Measurements from ENCODE around the gene KIF26A. TPM values are rescaled to one million over a fixed set of nuclear protein-coding genes. Genes with fewer than 3 reads are reported as not detected.

Gene KIF26A
- total RNA-seq, 2 donors from 2014 or later = 2.0 to 3.9 TPM

DNA sequence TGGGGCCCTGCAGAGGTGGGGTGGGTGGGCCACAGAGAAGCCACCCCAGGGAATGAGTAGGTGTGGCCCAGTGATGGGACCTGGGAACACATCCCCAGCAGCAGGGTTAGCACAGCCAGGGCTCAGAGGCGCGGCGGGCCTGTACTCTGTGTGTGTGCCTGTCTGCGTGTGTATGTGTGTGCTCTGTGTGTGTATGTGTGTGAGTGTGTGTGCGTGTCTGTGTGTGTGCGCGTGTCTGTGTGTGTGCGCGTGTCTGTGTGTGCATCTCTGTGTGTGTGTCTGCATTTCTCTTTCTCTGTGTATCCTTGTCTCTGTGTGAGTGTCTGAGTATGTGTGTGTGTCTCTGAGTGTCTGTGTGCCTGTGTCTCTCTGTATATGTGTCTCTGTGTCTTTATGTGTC, 26.1 kb downstream of the KIF26A start:
- Histone ChIP-seq H3K27ac (no peak overlapping the region), H3K4me3 (no peak overlapping the region), H3K27me3 (replicated peaks; ENCODE audit: insufficient read depth) (no peaks in the 10 kb centered on the region), H3K9me3 (no peaks in the 10 kb centered on the region), H3K4me1 (ENCODE audit: control insufficient read depth in 1 of 2, low read depth in 2 of 2) (no peaks in the 10 kb centered on the region), H3K36me3 (no peaks in the 10 kb centered on the region)
- TF ChIP-seq CTCF (IDR thresholded peaks at IDR 0.05) = no peak
- ATAC-seq (ENCODE audit: insufficient number of reproducible peaks, low FRiP score, low read depth) = no peak
- no peak for DNase-seq (ENCODE audit: low spot score)

GRCh38 chr14:104166698-104167097, 28.3 kb downstream of the KIF26A start:
- no peaks in the 10 kb centered on the region for H3K9me3 ChIP-seq
- no peak for DNase-seq (ENCODE audit: low spot score)
- TF ChIP-seq CTCF (IDR thresholded peaks at IDR 0.05) = no peak
- no peaks in the 10 kb centered on the region for H3K36me3 ChIP-seq
- H3K27me3 ChIP-seq (replicated peaks; ENCODE audit: insufficient read depth) = no peaks in the 10 kb centered on the region
- no peaks in the 10 kb centered on the region for H3K4me1 ChIP-seq (ENCODE audit: control insufficient read depth in 1 of 2, low read depth in 2 of 2)
- H3K4me3 ChIP-seq = no peak overlapping the region
- no peak overlapping the region for H3K27ac ChIP-seq
- no peak for ATAC-seq (ENCODE audit: insufficient number of reproducible peaks, low FRiP score, low read depth)

DNA sequence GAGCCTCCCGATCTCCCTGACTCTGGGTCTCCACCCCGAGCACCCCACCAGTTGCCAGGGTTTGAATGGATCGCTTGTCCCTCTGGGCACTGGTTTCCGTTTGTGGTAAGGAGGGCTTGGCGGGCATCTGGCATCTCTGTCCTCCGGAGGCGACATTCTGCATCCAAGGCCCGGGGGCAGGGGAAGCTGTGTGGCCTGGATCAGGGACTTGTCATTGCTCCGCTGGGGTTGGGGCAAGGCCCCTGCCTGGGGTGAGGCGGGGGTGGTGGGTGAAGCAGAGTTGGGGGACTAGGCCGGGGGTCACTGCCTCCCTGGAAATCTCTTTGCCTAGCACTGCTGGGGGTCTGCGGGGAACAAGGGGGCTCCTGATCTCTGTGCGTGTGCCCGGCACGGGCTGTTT, 30.2 kb downstream of the KIF26A start:
- Histone ChIP-seq H3K27ac (no peak overlapping the region), H3K4me3 (no peak overlapping the region), H3K27me3 (replicated peaks; ENCODE audit: insufficient read depth) (no peaks in the 10 kb centered on the region), H3K36me3 (no peaks in the 10 kb centered on the region), H3K4me1 (ENCODE audit: control insufficient read depth in 1 of 2, low read depth in 2 of 2) (no peaks in the 10 kb centered on the region), H3K9me3 (no peaks in the 10 kb centered on the region)
- TF ChIP-seq CTCF (IDR thresholded peaks at IDR 0.05) = no peak
- ATAC-seq (ENCODE audit: insufficient number of reproducible peaks, low FRiP score, low read depth) (no peak), DNase-seq (ENCODE audit: low spot score) (no peak)

- no peak for DNase-seq (ENCODE audit: low spot score)
- ATAC-seq (ENCODE audit: insufficient number of reproducible peaks, low FRiP score, low read depth) = no peak
- Histone ChIP-seq H3K4me1 (ENCODE audit: control insufficient read depth in 1 of 2, low read depth in 2 of 2) (no peaks in the 10 kb centered on the region), H3K27ac (no peak overlapping the region), H3K4me3 (no peak overlapping the region), H3K9me3 (no peaks in the 10 kb centered on the region), H3K27me3 (replicated peaks; ENCODE audit: insufficient read depth) (no peaks in the 10 kb centered on the region), H3K36me3 (no peaks in the 10 kb centered on the region)
- TF ChIP-seq CTCF (IDR thresholded peaks at IDR 0.05) = no peak
These were observed 30.8 kb downstream of the KIF26A start for GRCh38 chr14:104169005-104169698.

GRCh38 chr14:104169699-104170479, 31.5 kb downstream of the KIF26A start:
- no peak for ATAC-seq (ENCODE audit: insufficient number of reproducible peaks, low FRiP score, low read depth)
- H3K36me3 ChIP-seq = no peaks in the 10 kb centered on the region

More at GRCh38 chr14:104169699-104170479, 31.5 kb downstream of the KIF26A start:
- H3K4me3 ChIP-seq = no peak overlapping the region
- no peak overlapping the region for H3K27ac ChIP-seq
- no peak for DNase-seq (ENCODE audit: low spot score)
- no peaks in the 10 kb centered on the region for H3K4me1 ChIP-seq (ENCODE audit: control insufficient read depth in 1 of 2, low read depth in 2 of 2)
- TF ChIP-seq CTCF (IDR thresholded peaks at IDR 0.05) = no peak
- H3K27me3 ChIP-seq (replicated peaks; ENCODE audit: insufficient read depth) = no peaks in the 10 kb centered on the region
- no peaks in the 10 kb centered on the region for H3K9me3 ChIP-seq

Measured in thoracic aorta (tissue), 2 donors.